ENCODE results near the gene SLC38A8. TPM values are rescaled to one million over a fixed set of nuclear protein-coding genes. Genes with fewer than 3 reads are reported as not detected.

Gene SLC38A8
- total RNA-seq, 1 donor from 2014 or later = not detected

- Histone ChIP-seq H3K9ac (ENCODE audit: low read depth in 1 of 3, low read length in 3 of 3) (no peak overlapping the region), H3K9me3 (ENCODE audit: control insufficient read depth in 3 of 3, low read length in 3 of 3) (peaks cover 0 to 10% (median 4%) of the 10 kb centered on the region in 3 donors), H3K4me1 (ENCODE audit: control insufficient read depth in 3 of 3, insufficient read depth in 3 of 3, low read length in 3 of 3) (no peaks in the 10 kb centered on the region)
Observed at GRCh38 chr16:83977056-83977815, 65.4 kb downstream of the SLC38A8 start.

GRCh38 chr16:83975590-83976260 lies 66.9 kb downstream of the SLC38A8 start:
- no peak overlapping the region for H3K4me3 ChIP-seq (ENCODE audit: low read length in 3 of 3)
- H3K36me3 ChIP-seq (ENCODE audit: control insufficient read depth in 3 of 3, insufficient read depth in 3 of 3, low read length in 3 of 3) = no peaks in the 10 kb centered on the region
- H3K4me1 ChIP-seq (ENCODE audit: control insufficient read depth in 3 of 3, insufficient read depth in 3 of 3, low read length in 3 of 3) = no peaks in the 10 kb centered on the region
- peaks cover 0 to 7% (median 4%) of the 10 kb centered on the region in 3 donors for H3K9me3 ChIP-seq (ENCODE audit: control insufficient read depth in 3 of 3, low read length in 3 of 3)
- peaks cover 0 to 6% (median 2%) of the 10 kb centered on the region in 3 donors for H3K27me3 ChIP-seq (ENCODE audit: control insufficient read depth in 3 of 3, insufficient read depth in 3 of 3, low read length in 3 of 3)
- no peak overlapping the region for H3K9ac ChIP-seq (ENCODE audit: low read depth in 1 of 3, low read length in 3 of 3)
- H3K27ac ChIP-seq (ENCODE audit: low read depth, low read length) = no peak overlapping the region

More at GRCh38 chr16:83977056-83977815, 65.4 kb downstream of the SLC38A8 start:
- Histone ChIP-seq H3K4me3 (ENCODE audit: low read length in 3 of 3) (no peak overlapping the region), H3K27me3 (ENCODE audit: control insufficient read depth in 3 of 3, insufficient read depth in 3 of 3, low read length in 3 of 3) (peaks cover 0 to 6% (median 2%) of the 10 kb centered on the region in 3 donors), H3K36me3 (ENCODE audit: control insufficient read depth in 3 of 3, insufficient read depth in 3 of 3, low read length in 3 of 3) (no peaks in the 10 kb centered on the region), H3K27ac (ENCODE audit: low read depth, low read length) (no peak overlapping the region)

- Histone ChIP-seq H3K9me3 (ENCODE audit: control insufficient read depth in 3 of 3, low read length in 3 of 3) (peaks cover 0 to 7% (median 4%) of the 10 kb centered on the region in 3 donors), H3K36me3 (ENCODE audit: control insufficient read depth in 3 of 3, insufficient read depth in 3 of 3, low read length in 3 of 3) (no peaks in the 10 kb centered on the region), H3K27ac (ENCODE audit: low read depth, low read length) (no peak overlapping the region), H3K9ac (ENCODE audit: low read depth in 1 of 3, low read length in 3 of 3) (no peak overlapping the region), H3K4me3 (ENCODE audit: low read length in 3 of 3) (no peak overlapping the region), H3K4me1 (ENCODE audit: control insufficient read depth in 3 of 3, insufficient read depth in 3 of 3, low read length in 3 of 3) (no peaks in the 10 kb centered on the region), H3K27me3 (ENCODE audit: control insufficient read depth in 3 of 3, insufficient read depth in 3 of 3, low read length in 3 of 3) (peaks cover 2 to 11% (median 4%) of the 10 kb centered on the region in 3 donors)
Observed at GRCh38 chr16:83974475-83974874, 68.1 kb downstream of the SLC38A8 start.

- no peak overlapping the region for H3K27ac ChIP-seq (ENCODE audit: low read depth, low read length)
- H3K36me3 ChIP-seq (ENCODE audit: control insufficient read depth in 3 of 3, insufficient read depth in 3 of 3, low read length in 3 of 3) = no peaks in the 10 kb centered on the region
- H3K9ac ChIP-seq (ENCODE audit: low read depth in 1 of 3, low read length in 3 of 3) = no peak overlapping the region
- H3K27me3 ChIP-seq (ENCODE audit: control insufficient read depth in 3 of 3, insufficient read depth in 3 of 3, low read length in 3 of 3) = peaks cover 2 to 13% (median 4%) of the 10 kb centered on the region in 3 donors
- H3K9me3 ChIP-seq (ENCODE audit: control insufficient read depth in 3 of 3, low read length in 3 of 3) = peaks cover 0 to 7% (median 4%) of the 10 kb centered on the region in 3 donors
- no peak overlapping the region for H3K4me3 ChIP-seq (ENCODE audit: low read length in 3 of 3)
- no peaks in the 10 kb centered on the region for H3K4me1 ChIP-seq (ENCODE audit: control insufficient read depth in 3 of 3, insufficient read depth in 3 of 3, low read length in 3 of 3)
Observed at GRCh38 chr16:83973581-83974385, 68.8 kb downstream of the SLC38A8 start.

GRCh38 chr16:83973077-83973476 lies 69.5 kb downstream of the SLC38A8 start:
- Histone ChIP-seq H3K4me3 (ENCODE audit: low read length in 3 of 3) (no peak overlapping the region), H3K27me3 (ENCODE audit: control insufficient read depth in 3 of 3, insufficient read depth in 3 of 3, low read length in 3 of 3) (peaks cover 2 to 13% (median 4%) of the 10 kb centered on the region in 3 donors), H3K27ac (ENCODE audit: low read depth, low read length) (no peak overlapping the region), H3K9ac (ENCODE audit: low read depth in 1 of 3, low read length in 3 of 3) (no peak overlapping the region), H3K36me3 (ENCODE audit: control insufficient read depth in 3 of 3, insufficient read depth in 3 of 3, low read length in 3 of 3) (no peaks in the 10 kb centered on the region), H3K9me3 (ENCODE audit: control insufficient read depth in 3 of 3, low read length in 3 of 3) (peaks cover 0 to 3% (median 2%) of the 10 kb centered on the region in 3 donors), H3K4me1 (ENCODE audit: control insufficient read depth in 3 of 3, insufficient read depth in 3 of 3, low read length in 3 of 3) (no peaks in the 10 kb centered on the region)

GRCh38 chr16:83972256-83973008 lies 70.2 kb downstream of the SLC38A8 start:
- Histone ChIP-seq H3K9ac (ENCODE audit: low read depth in 1 of 3, low read length in 3 of 3) (no peak overlapping the region), H3K36me3 (ENCODE audit: control insufficient read depth in 3 of 3, insufficient read depth in 3 of 3, low read length in 3 of 3) (no peaks in the 10 kb centered on the region), H3K4me3 (ENCODE audit: low read length in 3 of 3) (no peak overlapping the region), H3K27ac (ENCODE audit: low read depth, low read length) (no peak overlapping the region), H3K4me1 (ENCODE audit: control insufficient read depth in 3 of 3, insufficient read depth in 3 of 3, low read length in 3 of 3) (no peaks in the 10 kb centered on the region), H3K9me3 (ENCODE audit: control insufficient read depth in 3 of 3, low read length in 3 of 3) (no peaks in the 10 kb centered on the region), H3K27me3 (ENCODE audit: control insufficient read depth in 3 of 3, insufficient read depth in 3 of 3, low read length in 3 of 3) (peaks cover 2 to 13% (median 4%) of the 10 kb centered on the region in 3 donors)

GRCh38 chr16:83971165-83972130 lies 71.1 kb downstream of the SLC38A8 start:
- H3K27me3 ChIP-seq (ENCODE audit: control insufficient read depth in 3 of 3, insufficient read depth in 3 of 3, low read length in 3 of 3) = peaks cover 2 to 13% (median 4%) of the 10 kb centered on the region in 3 donors
- H3K36me3 ChIP-seq (ENCODE audit: control insufficient read depth in 3 of 3, insufficient read depth in 3 of 3, low read length in 3 of 3) = no peaks in the 10 kb centered on the region
- no peaks in the 10 kb centered on the region for H3K4me1 ChIP-seq (ENCODE audit: control insufficient read depth in 3 of 3, insufficient read depth in 3 of 3, low read length in 3 of 3)
- H3K9ac ChIP-seq (ENCODE audit: low read depth in 1 of 3, low read length in 3 of 3) = no peak overlapping the region
- no peak overlapping the region for H3K4me3 ChIP-seq (ENCODE audit: low read length in 3 of 3)
- H3K9me3 ChIP-seq (ENCODE audit: control insufficient read depth in 3 of 3, low read length in 3 of 3) = no peaks in the 10 kb centered on the region
- H3K27ac ChIP-seq (ENCODE audit: low read depth, low read length) = no peak overlapping the region

GRCh38 chr16:83970430-83970815 lies 72.2 kb downstream of the SLC38A8 start:
- H3K27ac ChIP-seq (ENCODE audit: low read depth, low read length) = no peak overlapping the region
- peaks cover 3 to 7% (median 7%) of the 10 kb centered on the region in 3 donors for H3K36me3 ChIP-seq (ENCODE audit: control insufficient read depth in 3 of 3, insufficient read depth in 3 of 3, low read length in 3 of 3)
- H3K9ac ChIP-seq (ENCODE audit: low read depth in 1 of 3, low read length in 3 of 3) = no peak overlapping the region
- no peak overlapping the region for H3K4me3 ChIP-seq (ENCODE audit: low read length in 3 of 3)
- no peaks in the 10 kb centered on the region for H3K9me3 ChIP-seq (ENCODE audit: control insufficient read depth in 3 of 3, low read length in 3 of 3)
- no peaks in the 10 kb centered on the region for H3K4me1 ChIP-seq (ENCODE audit: control insufficient read depth in 3 of 3, insufficient read depth in 3 of 3, low read length in 3 of 3)
- H3K27me3 ChIP-seq (ENCODE audit: control insufficient read depth in 3 of 3, insufficient read depth in 3 of 3, low read length in 3 of 3) = peaks cover 2 to 13% (median 4%) of the 10 kb centered on the region in 3 donors

All from skeletal muscle tissue (tissue), 4 donors.